ENCODE measurements around the gene ENDOU.

The ENDOU gene

GRCh38 chr12:47751561-47751960 is 26.3 kb upstream of the ENDOU start:
- Histone ChIP-seq H3K4me1 (ENCODE audit: insufficient read depth, low read length) (peaks cover 31% of the 10 kb centered on the region), H3K9ac (ENCODE audit: low read depth, low read length) (no peak overlapping the region), H3K9me3 (ENCODE audit: control insufficient read depth, insufficient read depth, low read length) (no peaks in the 10 kb centered on the region), H3K36me3 (ENCODE audit: insufficient read depth, low read length) (0 out of 2 replicates have a peak, but pooled peaks cover 3% of the 10 kb centered on the region)

DNA sequence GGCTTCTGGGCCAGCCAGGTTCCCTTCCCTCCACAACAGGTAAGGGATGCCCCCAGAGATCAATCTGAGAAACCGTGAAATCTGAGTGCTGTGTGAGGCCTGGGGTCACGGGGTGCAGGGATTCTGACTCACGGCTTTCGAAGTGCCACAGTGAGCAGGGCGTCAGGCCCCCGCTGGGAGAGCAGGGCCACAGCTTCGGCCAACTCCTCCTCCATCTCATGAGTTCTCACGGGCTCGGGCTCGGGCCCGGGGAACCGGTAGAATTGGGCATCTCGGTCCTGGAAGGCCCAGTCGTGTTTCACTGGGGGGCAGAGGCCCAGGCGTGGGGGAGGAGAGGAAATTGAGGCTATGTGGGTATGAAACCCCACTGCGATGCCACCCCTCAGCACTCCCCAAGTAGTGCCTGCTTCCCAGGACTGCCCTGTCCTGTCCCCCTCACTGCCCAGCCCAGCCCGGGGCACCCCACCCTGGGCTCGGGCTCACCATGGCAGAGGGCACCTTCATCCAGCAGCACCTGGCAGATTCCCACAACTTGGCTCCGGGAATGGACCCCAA is 25.7 kb upstream of the ENDOU start:
- H3K36me3 ChIP-seq (ENCODE audit: insufficient read depth, low read length) = 0 out of 2 replicates have a peak, but pooled peaks cover 3% of the 10 kb centered on the region
- peaks cover 27% of the 10 kb centered on the region for H3K4me1 ChIP-seq (ENCODE audit: insufficient read depth, low read length)
- H3K9ac ChIP-seq (ENCODE audit: low read depth, low read length) = no peak overlapping the region
- no peaks in the 10 kb centered on the region for H3K9me3 ChIP-seq (ENCODE audit: control insufficient read depth, insufficient read depth, low read length)

GRCh38 chr12:47750229-47750798 is 25.0 kb upstream of the ENDOU start:
- Histone ChIP-seq H3K4me1 (ENCODE audit: insufficient read depth, low read length) (peaks cover 25% of the 10 kb centered on the region), H3K36me3 (ENCODE audit: insufficient read depth, low read length) (0 out of 2 replicates have a peak, but pooled peaks cover 3% of the 10 kb centered on the region), H3K9ac (ENCODE audit: low read depth, low read length) (no peak overlapping the region), H3K9me3 (ENCODE audit: control insufficient read depth, insufficient read depth, low read length) (no peaks in the 10 kb centered on the region)

DNA sequence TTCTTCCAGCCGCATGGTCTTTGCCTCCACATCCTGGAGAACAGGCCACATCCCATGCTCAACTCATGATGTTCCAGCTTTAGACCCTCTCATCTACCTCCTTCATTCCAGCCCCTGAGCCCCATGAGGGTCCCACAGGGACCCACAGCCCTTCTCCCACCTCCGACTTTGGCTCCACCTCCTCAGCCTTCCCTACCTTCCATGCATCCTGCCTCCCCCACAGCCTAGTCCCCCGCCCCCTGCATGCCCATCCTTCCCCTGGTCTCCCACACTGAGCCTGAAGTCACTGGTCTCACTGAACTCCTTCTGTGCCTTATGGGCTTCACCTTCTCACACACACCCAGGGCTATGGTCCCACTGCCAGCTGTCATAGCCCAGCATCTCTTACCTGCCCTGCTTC is 23.6 kb upstream of the ENDOU start:
- H3K36me3 ChIP-seq (ENCODE audit: insufficient read depth, low read length) = 0 out of 2 replicates have a peak, but pooled peaks cover 3% of the 10 kb centered on the region
- H3K9me3 ChIP-seq (ENCODE audit: control insufficient read depth, insufficient read depth, low read length) = no peaks in the 10 kb centered on the region
- H3K4me1 ChIP-seq (ENCODE audit: insufficient read depth, low read length) = peaks cover 20% of the 10 kb centered on the region
- no peak overlapping the region for H3K9ac ChIP-seq (ENCODE audit: low read depth, low read length)

- H3K4me1 ChIP-seq (ENCODE audit: insufficient read depth, low read length) = peaks cover 16% of the 10 kb centered on the region
- 0 out of 2 replicates have a peak, but pooled peaks cover 3% of the 10 kb centered on the region for H3K36me3 ChIP-seq (ENCODE audit: insufficient read depth, low read length)
- H3K9me3 ChIP-seq (ENCODE audit: control insufficient read depth, insufficient read depth, low read length) = no peaks in the 10 kb centered on the region
- no peak overlapping the region for H3K9ac ChIP-seq (ENCODE audit: low read depth, low read length)
These were observed 23.2 kb upstream of the ENDOU start for GRCh38 chr12:47748507-47748828.

DNA sequence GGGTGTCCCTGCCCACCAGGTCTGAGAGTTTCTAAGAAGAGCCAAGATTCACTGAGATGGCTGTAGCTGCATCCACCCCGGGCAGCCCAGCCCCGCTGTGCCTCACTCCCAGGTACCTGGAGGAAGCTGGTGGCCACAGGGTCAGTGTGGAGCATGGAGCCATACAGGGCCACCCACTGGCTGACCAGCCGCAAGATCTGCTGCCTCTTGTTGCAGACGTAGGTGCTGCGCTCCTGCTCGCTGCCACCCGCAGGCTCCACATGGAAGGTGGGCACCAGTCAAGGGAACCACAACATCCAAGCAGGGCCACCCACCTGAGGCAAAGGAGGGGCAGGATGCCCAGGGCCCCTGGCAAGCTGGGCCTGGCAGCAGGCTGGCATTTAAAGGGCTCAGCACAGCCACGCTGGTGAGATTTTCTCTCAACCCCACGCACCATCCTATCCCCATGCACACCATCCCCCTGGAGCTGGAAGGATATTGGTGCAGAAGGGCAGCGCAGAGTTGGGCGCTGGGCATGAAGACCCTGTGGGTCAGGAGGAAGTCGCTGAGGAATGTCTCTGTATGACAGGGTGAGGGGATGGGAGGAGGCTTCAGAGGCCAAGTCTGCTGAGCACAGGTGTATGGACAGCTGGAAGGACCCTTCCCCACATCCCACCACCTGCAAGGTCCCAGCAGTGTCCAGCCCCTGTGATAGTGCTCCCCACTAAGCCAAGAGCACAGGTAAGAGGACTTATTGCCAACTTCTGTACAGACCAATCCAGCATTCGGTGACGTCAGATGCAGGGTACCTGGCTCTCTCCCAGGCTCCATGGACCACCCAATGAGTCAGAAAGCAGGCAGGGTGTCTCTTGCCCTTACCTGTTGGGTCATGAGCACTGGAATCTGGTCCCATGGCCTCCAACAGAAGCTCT is 22.6 kb upstream of the ENDOU start:
- Histone ChIP-seq H3K36me3 (ENCODE audit: insufficient read depth, low read length) (0 out of 2 replicates have a peak, but pooled peaks cover 3% of the 10 kb centered on the region), H3K9me3 (ENCODE audit: control insufficient read depth, insufficient read depth, low read length) (no peaks in the 10 kb centered on the region), H3K9ac (ENCODE audit: low read depth, low read length) (no peak overlapping the region), H3K4me1 (ENCODE audit: insufficient read depth, low read length) (peaks cover 10% of the 10 kb centered on the region)

DNA sequence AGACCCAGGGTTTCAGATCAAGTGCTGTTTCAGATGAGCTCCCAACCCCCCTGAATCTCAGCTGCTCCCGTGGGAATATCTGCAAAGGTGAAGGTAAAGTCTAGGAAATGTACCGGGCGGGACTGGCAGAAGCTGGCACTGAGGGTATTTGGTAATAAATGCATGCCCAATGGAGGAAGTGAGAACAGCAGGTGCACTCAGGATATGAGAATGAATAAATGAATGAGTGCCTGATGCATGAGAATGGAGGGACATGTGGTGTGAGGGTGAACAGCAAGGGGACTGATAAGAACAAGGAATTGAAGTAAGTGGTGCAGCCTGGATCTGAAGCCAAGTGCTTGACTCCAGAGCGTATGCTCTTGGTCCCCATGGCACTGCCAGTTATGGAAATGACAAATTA is 21.8 kb upstream of the ENDOU start:
- 0 out of 2 replicates have a peak, but pooled peaks cover 3% of the 10 kb centered on the region for H3K36me3 ChIP-seq (ENCODE audit: insufficient read depth, low read length)
- H3K9me3 ChIP-seq (ENCODE audit: control insufficient read depth, insufficient read depth, low read length) = no peaks in the 10 kb centered on the region
- H3K4me1 ChIP-seq (ENCODE audit: insufficient read depth, low read length) = 0 out of 2 replicates have a peak, but pooled peaks cover 4% of the 10 kb centered on the region
- H3K9ac ChIP-seq (ENCODE audit: low read depth, low read length) = no peak overlapping the region

- 0 out of 2 replicates have a peak, but pooled peaks cover 3% of the 10 kb centered on the region for H3K36me3 ChIP-seq (ENCODE audit: insufficient read depth, low read length)
- no peaks in the 10 kb centered on the region for H3K9me3 ChIP-seq (ENCODE audit: control insufficient read depth, insufficient read depth, low read length)
- 0 out of 2 replicates have a peak, but pooled peaks cover 4% of the 10 kb centered on the region for H3K4me1 ChIP-seq (ENCODE audit: insufficient read depth, low read length)
- H3K9ac ChIP-seq (ENCODE audit: low read depth, low read length) = no peak overlapping the region
These were observed 21.2 kb upstream of the ENDOU start for GRCh38 chr12:47746523-47746922.

GRCh38 chr12:47746073-47746472 is 20.8 kb upstream of the ENDOU start:
- Histone ChIP-seq H3K9ac (ENCODE audit: low read depth, low read length) (no peak overlapping the region), H3K36me3 (ENCODE audit: insufficient read depth, low read length) (0 out of 2 replicates have a peak, but pooled peaks cover 3% of the 10 kb centered on the region), H3K4me1 (ENCODE audit: insufficient read depth, low read length) (peaks cover 5% of the 10 kb centered on the region; the same call in 1 of the 2 replicates), H3K9me3 (ENCODE audit: control insufficient read depth, insufficient read depth, low read length) (no peaks in the 10 kb centered on the region)

DNA sequence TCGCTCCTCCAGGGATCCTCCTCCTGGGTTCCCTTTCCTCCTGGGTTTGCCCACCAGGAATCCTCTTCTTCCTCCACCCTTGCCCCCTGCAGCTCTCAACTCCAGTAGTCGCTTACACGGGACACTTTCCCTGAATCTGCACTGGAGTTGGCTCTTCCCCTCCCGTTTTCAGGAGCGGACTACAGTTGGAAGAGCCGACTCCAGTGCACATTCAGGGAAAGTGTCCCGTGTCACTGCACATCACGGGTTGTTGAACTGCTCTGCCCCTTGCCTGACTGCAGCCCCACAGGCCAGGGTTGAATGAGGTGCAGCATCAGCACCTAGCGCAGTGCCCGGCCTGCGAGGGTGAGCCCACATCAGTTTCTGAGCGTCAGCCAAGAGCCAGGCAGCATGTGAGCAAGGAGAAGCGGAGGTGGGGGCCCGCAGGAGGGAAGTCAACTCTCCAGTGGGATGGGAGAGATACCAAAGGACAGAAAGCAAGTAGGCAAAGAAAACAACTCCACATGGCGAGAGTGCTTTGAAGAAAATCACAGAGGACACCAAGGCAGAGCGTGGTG is 20.3 kb upstream of the ENDOU start:
- H3K9ac ChIP-seq (ENCODE audit: low read depth, low read length) = no peak overlapping the region
- H3K9me3 ChIP-seq (ENCODE audit: control insufficient read depth, insufficient read depth, low read length) = no peaks in the 10 kb centered on the region
- peaks cover 10% of the 10 kb centered on the region; the same call in 1 of the 2 replicates for H3K4me1 ChIP-seq (ENCODE audit: insufficient read depth, low read length)
- 0 out of 2 replicates have a peak, but pooled peaks cover 3% of the 10 kb centered on the region for H3K36me3 ChIP-seq (ENCODE audit: insufficient read depth, low read length)

GRCh38 chr12:47744778-47745436 is 19.6 kb upstream of the ENDOU start:
- Histone ChIP-seq H3K4me1 (ENCODE audit: insufficient read depth, low read length) (peaks cover 13% of the 10 kb centered on the region; the same call in 1 of the 2 replicates), H3K36me3 (ENCODE audit: insufficient read depth, low read length) (0 out of 2 replicates have a peak, but pooled peaks cover 3% of the 10 kb centered on the region)

DNA sequence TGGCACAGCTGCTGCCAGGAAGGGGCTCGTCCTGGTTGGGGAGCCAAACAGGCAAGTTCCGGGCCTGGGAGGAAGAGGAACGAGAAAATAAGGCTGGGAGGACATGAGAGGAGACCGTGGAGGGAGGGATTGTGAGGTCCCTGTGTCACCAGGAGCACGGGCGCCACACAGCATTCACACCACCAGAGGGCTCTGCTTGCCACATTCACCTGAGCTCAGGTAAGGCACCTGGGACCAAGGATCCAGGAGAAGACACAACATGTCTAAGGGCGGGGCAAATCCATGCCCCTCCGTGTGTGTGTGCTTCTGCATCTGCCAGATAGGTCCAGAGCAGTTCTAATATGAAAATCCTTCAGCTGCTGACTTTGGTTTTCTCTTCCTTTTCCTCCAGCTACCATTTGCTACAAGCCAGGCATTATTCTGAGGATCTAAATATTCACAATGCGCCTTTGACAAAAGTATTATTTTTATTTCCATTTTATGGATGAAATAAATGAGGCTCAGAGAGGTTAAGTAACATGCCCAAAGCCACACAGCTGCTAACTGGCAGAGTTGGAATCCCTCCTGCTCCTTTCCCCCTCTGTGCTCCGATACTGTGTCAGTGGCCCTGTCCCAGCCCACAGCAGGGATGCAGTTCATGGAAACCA is 18.8 kb upstream of the ENDOU start:
- Histone ChIP-seq H3K9ac (ENCODE audit: low read depth, low read length) (no peak overlapping the region), H3K36me3 (ENCODE audit: insufficient read depth, low read length) (no peaks in the 10 kb centered on the region), H3K4me1 (ENCODE audit: insufficient read depth, low read length) (peaks cover 13% of the 10 kb centered on the region; the same call in 1 of the 2 replicates), H3K9me3 (ENCODE audit: control insufficient read depth, insufficient read depth, low read length) (no peaks in the 10 kb centered on the region)

More at GRCh38 chr12:47744778-47745436, 19.6 kb upstream of the ENDOU start:
- Histone ChIP-seq H3K9me3 (ENCODE audit: control insufficient read depth, insufficient read depth, low read length) (no peaks in the 10 kb centered on the region), H3K9ac (ENCODE audit: low read depth, low read length) (no peak overlapping the region)

DNA sequence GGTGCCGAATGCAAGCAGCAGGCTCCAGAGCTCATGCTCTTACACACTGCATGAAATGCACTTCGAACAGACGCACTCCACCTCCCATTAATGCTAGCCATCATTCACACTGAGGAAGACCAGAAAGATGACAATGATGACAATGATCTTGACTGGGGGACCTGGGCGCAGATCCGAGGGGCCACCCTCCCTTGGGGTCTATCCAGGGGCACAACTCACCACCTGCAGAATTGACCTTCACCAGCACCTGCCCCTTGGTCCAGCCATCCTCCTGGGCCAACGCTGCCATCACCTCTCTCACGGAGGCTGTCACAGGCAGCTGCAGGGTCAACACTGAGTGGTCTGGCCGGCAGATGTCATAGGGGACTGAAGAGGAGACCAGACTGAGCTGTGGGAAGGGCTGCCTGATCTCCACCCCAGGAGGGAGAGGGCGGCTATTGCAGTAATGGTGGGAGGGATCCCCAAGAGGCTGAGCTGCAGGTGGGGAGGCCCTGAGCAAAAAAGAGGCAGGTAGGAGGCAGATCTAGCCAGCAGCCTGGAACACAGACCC is 18.1 kb upstream of the ENDOU start:
- H3K9me3 ChIP-seq (ENCODE audit: control insufficient read depth, insufficient read depth, low read length) = no peaks in the 10 kb centered on the region
- H3K36me3 ChIP-seq (ENCODE audit: insufficient read depth, low read length) = no peaks in the 10 kb centered on the region
- H3K9ac ChIP-seq (ENCODE audit: low read depth, low read length) = no peak overlapping the region
- H3K4me1 ChIP-seq (ENCODE audit: insufficient read depth, low read length) = peaks cover 13% of the 10 kb centered on the region; the same call in 1 of the 2 replicates
